Measurements from ENCODE around the gene CEP72. TPM values are rescaled to one million over a fixed set of nuclear protein-coding genes. Genes with fewer than 3 reads are reported as not detected.

Gene CEP72
- total and polyA plus RNA-seq, 2 of the 13 experiments (the other 11 are each of a cell fraction or from before 2014, with no cell fraction given) = 3.4 to 9.4 TPM

DNA sequence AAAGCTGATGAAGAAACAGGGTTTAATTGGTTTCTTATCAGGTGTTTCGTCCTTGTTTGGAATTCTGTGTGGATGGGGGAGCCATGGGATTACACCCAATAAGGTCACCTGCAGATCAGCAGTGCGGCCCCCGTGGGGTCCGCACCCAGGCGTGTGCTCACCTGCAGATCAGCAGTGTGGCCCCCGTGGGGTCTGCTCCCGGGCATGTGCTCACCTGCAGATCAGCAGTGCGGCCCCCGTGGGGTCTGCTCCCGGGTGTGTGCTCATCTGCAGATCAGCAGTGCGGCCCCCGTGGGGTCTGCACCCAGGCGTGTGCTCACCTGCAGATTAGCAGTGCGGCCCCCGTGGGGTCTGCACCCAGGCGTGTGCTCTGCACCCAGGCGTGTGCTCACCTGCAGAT lies 41.7 kb upstream of the CEP72 start:
- H4K20me1 ChIP-seq (ENCODE audit: insufficient read depth, low read length) = no peaks in the 10 kb centered on the region
- intact Hi-C loops (cut with micrococcal nuclease; ENCODE audit: unreplicated experiment) (no loop called here), in situ Hi-C loops (cut with HindIII; ENCODE audit: extremely low pct_ligation_motif_present, low pct_unique_long_range_greater_than_20kb) (no loop called here)
- no peak overlapping the region for H3K4me2 ChIP-seq (ENCODE audit: low read depth, low read length)
- no peaks in the 10 kb centered on the region for H3K36me3 ChIP-seq (replicated peaks in 1 of 2; ENCODE audit: control insufficient read depth in 1 of 2, insufficient read depth in 2 of 2, low read length in 2 of 2)
- FAIRE-seq (no peak), DNase-seq (ENCODE audit: low spot score) (no peak), ATAC-seq (no peak)
- TF ChIP-seq SYNCRIP (IDR thresholded peaks at IDR 0.05; ENCODE audit: insufficient read depth, low read depth, low read length) (no peak), ZNF264 (CRISPR knock-in tag; IDR thresholded peaks at IDR 0.05) (no peak), ARNT2 (CRISPR knock-in tag; IDR thresholded peaks at IDR 0.05; ENCODE audit: low read depth) (no peak), ZNF20 (CRISPR knock-in tag; IDR thresholded peaks at IDR 0.05) (no peak), AGO1 (IDR thresholded peaks at IDR 0.05; ENCODE audit: low read depth, low read length, poor library complexity, severe bottlenecking) (no peak)
- TF ChIP-seq, protein P1, sequence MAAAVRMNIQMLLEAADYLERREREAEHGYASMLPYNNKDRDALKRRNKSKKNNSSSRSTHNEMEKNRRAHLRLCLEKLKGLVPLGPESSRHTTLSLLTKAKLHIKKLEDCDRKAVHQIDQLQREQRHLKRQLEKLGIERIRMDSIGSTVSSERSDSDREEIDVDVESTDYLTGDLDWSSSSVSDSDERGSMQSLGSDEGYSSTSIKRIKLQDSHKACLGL (CRISPR knock-in tag; IDR thresholded peaks at IDR 0.05) = no peak
- TF ChIP-seq, protein P2, sequence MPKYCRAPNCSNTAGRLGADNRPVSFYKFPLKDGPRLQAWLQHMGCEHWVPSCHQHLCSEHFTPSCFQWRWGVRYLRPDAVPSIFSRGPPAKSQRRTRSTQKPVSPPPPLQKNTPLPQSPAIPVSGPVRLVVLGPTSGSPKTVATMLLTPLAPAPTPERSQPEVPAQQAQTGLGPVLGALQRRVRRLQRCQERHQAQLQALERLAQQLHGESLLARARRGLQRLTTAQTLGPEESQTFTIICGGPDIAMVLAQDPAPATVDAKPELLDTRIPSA (CRISPR knock-in tag; IDR thresholded peaks at IDR 0.05; ENCODE audit: borderline replicate concordance) = no peak
- WGBS (ENCODE audit: low lambda C conversion rate) = 40% methylated on average over 8 of the region's 17 CpGs
- no peak overlapping the region for H2AFZ ChIP-seq (ENCODE audit: low read length)
- peaks cover 10 to 79% of the 10 kb centered on the region in 2 experiments for H3K27me3 ChIP-seq (ENCODE audit: control insufficient read depth in 1 of 2, insufficient read depth in 2 of 2, low read length in 2 of 2)
- H3K27ac ChIP-seq (ENCODE audit: extremely low read length, insufficient read depth, low read length) = no peak overlapping the region
- no peaks in the 10 kb centered on the region for H3K79me2 ChIP-seq (ENCODE audit: insufficient read depth, low read length)
- H3K4me3 ChIP-seq (replicated peaks in 1 of 3; ENCODE audit: insufficient read depth in 1 of 3, low read depth in 2 of 3, low read length in 3 of 3) = no peak overlapping the region
- no peaks in the 10 kb centered on the region for H3K4me1 ChIP-seq (ENCODE audit: insufficient read depth, low read length)
- H3K9ac ChIP-seq (ENCODE audit: insufficient read depth, low read depth, low read length) = no peak overlapping the region
- POLR2A ChIA-PET = no interaction called here
- CTCF ChIA-PET (ENCODE audit: low intra/inter-chr PET ratio, low total read pairs) = no interaction called here
- no TSS peak for BruUV-seq (replicated peaks)
- no peaks in the 10 kb centered on the region for H3K9me3 ChIP-seq (ENCODE audit: low read length)

- WGBS (ENCODE audit: low lambda C conversion rate) = 8% methylated on average over 2 of the region's 8 CpGs
- BruUV-seq (replicated peaks) = no TSS peak
- CTCF ChIA-PET (ENCODE audit: low intra/inter-chr PET ratio, low total read pairs) = no interaction called here
- Histone ChIP-seq H2AFZ (ENCODE audit: low read length) (no peak overlapping the region), H3K27ac (ENCODE audit: extremely low read length, insufficient read depth, low read length) (no peak overlapping the region), H3K36me3 (replicated peaks in 1 of 2; ENCODE audit: control insufficient read depth in 1 of 2, insufficient read depth in 2 of 2, low read length in 2 of 2) (no peaks in the 10 kb centered on the region), H3K9me3 (ENCODE audit: low read length) (no peaks in the 10 kb centered on the region), H3K4me3 (replicated peaks in 1 of 3; ENCODE audit: insufficient read depth in 1 of 3, low read depth in 2 of 3, low read length in 3 of 3) (no peak overlapping the region), H3K79me2 (ENCODE audit: insufficient read depth, low read length) (no peaks in the 10 kb centered on the region), H3K4me1 (ENCODE audit: insufficient read depth, low read length) (no peaks in the 10 kb centered on the region), H3K4me2 (ENCODE audit: low read depth, low read length) (no peak overlapping the region), H3K27me3 (ENCODE audit: control insufficient read depth in 1 of 2, insufficient read depth in 2 of 2, low read length in 2 of 2) (peaks cover 10 to 82% of the 10 kb centered on the region in 2 experiments), H3K9ac (ENCODE audit: insufficient read depth, low read depth, low read length) (no peak overlapping the region), H4K20me1 (ENCODE audit: insufficient read depth, low read length) (no peaks in the 10 kb centered on the region)
- intact Hi-C loops (cut with micrococcal nuclease; ENCODE audit: unreplicated experiment) (no loop called here), in situ Hi-C loops (cut with HindIII; ENCODE audit: extremely low pct_ligation_motif_present, low pct_unique_long_range_greater_than_20kb) (no loop called here)
- no peak for DNase-seq (ENCODE audit: low spot score)
- FAIRE-seq = no peak
- ATAC-seq = no peak
- POLR2A ChIA-PET = no interaction called here
- TF ChIP-seq ZNF850 (CRISPR knock-in tag; conservative IDR thresholded peaks at IDR 0.05) (no peak), ZNF292 (CRISPR knock-in tag; IDR thresholded peaks at IDR 0.05; ENCODE audit: borderline replicate concordance, low read depth) (no peak), ZNF691 (CRISPR knock-in tag; IDR thresholded peaks at IDR 0.05; ENCODE audit: borderline replicate concordance, low read depth) (no peak), MED8 (CRISPR knock-in tag; IDR thresholded peaks at IDR 0.05; ENCODE audit: insufficient replicate concordance) (no peak), GRHL1 (CRISPR knock-in tag; conservative IDR thresholded peaks at IDR 0.05) (no peak), FOXO4 (CRISPR knock-in tag; conservative IDR thresholded peaks at IDR 0.05) (no peak), ZNF746 (CRISPR knock-in tag; IDR thresholded peaks at IDR 0.05) (no peak)
These were observed 41.3 kb upstream of the CEP72 start for GRCh38 chr5:570886-571285.

All from HepG2 (cell line).